ENCODE data around the gene SYNM.

DNA sequence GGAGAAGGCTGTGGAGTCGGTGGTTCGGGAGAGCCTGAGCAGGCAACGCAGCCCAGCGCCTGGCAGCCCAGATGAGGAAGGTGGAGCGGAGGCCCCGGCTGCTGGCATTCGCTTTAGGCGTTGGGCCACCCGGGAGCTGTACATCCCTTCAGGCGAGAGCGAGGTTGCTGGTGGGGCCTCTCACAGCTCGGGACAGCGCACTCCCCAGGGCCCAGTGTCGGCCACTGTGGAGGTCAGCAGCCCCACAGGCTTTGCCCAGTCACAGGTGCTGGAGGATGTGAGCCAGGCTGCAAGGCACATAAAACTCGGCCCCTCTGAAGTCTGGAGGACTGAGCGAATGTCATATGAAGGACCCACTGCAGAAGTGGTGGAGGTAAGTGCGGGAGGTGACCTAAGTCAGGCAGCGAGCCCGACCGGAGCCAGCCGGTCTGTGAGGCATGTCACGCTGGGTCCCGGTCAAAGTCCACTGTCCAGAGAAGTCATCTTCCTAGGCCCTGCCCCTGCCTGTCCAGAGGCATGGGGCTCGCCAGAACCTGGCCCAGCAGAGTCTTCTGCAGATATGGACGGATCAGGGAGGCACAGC, 26.7 kb downstream of the SYNM start:
- TF ChIP-seq, protein P1, sequence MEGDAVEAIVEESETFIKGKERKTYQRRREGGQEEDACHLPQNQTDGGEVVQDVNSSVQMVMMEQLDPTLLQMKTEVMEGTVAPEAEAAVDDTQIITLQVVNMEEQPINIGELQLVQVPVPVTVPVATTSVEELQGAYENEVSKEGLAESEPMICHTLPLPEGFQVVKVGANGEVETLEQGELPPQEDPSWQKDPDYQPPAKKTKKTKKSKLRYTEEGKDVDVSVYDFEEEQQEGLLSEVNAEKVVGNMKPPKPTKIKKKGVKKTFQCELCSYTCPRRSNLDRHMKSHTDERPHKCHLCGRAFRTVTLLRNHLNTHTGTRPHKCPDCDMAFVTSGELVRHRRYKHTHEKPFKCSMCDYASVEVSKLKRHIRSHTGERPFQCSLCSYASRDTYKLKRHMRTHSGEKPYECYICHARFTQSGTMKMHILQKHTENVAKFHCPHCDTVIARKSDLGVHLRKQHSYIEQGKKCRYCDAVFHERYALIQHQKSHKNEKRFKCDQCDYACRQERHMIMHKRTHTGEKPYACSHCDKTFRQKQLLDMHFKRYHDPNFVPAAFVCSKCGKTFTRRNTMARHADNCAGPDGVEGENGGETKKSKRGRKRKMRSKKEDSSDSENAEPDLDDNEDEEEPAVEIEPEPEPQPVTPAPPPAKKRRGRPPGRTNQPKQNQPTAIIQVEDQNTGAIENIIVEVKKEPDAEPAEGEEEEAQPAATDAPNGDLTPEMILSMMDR (conservative IDR thresholded peaks at IDR 0.05; ENCODE audit: low read depth in 2 of 2), result no peak
- no peak for TF ChIP-seq JUNB (IDR thresholded peaks at IDR 0.05; ENCODE audit: unreplicated experiment)
- no peak for TF ChIP-seq EZH2 (IDR thresholded peaks at IDR 0.05; ENCODE audit: low read depth, unreplicated experiment)
- TF ChIP-seq ZNF331 (CRISPR knock-in tag; IDR thresholded peaks at IDR 0.05; ENCODE audit: low read depth), result no peak
- TF ChIP-seq POLR2AphosphoS5 (IDR thresholded peaks at IDR 0.05; ENCODE audit: low read depth), result no peak
- no peak for TF ChIP-seq EZH2phosphoT487 (IDR thresholded peaks at IDR 0.05; ENCODE audit: unreplicated experiment)
- TF ChIP-seq, protein P2, sequence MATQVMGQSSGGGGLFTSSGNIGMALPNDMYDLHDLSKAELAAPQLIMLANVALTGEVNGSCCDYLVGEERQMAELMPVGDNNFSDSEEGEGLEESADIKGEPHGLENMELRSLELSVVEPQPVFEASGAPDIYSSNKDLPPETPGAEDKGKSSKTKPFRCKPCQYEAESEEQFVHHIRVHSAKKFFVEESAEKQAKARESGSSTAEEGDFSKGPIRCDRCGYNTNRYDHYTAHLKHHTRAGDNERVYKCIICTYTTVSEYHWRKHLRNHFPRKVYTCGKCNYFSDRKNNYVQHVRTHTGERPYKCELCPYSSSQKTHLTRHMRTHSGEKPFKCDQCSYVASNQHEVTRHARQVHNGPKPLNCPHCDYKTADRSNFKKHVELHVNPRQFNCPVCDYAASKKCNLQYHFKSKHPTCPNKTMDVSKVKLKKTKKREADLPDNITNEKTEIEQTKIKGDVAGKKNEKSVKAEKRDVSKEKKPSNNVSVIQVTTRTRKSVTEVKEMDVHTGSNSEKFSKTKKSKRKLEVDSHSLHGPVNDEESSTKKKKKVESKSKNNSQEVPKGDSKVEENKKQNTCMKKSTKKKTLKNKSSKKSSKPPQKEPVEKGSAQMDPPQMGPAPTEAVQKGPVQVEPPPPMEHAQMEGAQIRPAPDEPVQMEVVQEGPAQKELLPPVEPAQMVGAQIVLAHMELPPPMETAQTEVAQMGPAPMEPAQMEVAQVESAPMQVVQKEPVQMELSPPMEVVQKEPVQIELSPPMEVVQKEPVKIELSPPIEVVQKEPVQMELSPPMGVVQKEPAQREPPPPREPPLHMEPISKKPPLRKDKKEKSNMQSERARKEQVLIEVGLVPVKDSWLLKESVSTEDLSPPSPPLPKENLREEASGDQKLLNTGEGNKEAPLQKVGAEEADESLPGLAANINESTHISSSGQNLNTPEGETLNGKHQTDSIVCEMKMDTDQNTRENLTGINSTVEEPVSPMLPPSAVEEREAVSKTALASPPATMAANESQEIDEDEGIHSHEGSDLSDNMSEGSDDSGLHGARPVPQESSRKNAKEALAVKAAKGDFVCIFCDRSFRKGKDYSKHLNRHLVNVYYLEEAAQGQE (IDR thresholded peaks at IDR 0.05; ENCODE audit: unreplicated experiment), result no peak
- TF ChIP-seq, protein P3, sequence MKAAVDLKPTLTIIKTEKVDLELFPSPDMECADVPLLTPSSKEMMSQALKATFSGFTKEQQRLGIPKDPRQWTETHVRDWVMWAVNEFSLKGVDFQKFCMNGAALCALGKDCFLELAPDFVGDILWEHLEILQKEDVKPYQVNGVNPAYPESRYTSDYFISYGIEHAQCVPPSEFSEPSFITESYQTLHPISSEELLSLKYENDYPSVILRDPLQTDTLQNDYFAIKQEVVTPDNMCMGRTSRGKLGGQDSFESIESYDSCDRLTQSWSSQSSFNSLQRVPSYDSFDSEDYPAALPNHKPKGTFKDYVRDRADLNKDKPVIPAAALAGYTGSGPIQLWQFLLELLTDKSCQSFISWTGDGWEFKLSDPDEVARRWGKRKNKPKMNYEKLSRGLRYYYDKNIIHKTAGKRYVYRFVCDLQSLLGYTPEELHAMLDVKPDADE (IDR thresholded peaks at IDR 0.05), result no peak
- TF ChIP-seq NANOG (IDR thresholded peaks at IDR 0.05; ENCODE audit: borderline replicate concordance), result no peak
- no peak for TF ChIP-seq CREB1 (CRISPR knock-in tag; IDR thresholded peaks at IDR 0.05; ENCODE audit: low read depth)
- TF ChIP-seq ZNF114 (CRISPR knock-in tag; IDR thresholded peaks at IDR 0.05), result no peak
- TF ChIP-seq STAT1 (IDR thresholded peaks at IDR 0.05; ENCODE audit: unreplicated experiment), result no peak
